A549 (cell line): ENCODE results near the gene F8A1.

ENCODE experiments used
- EP300 ChIP-seq, 2 experiments: fragments of >200 bp; sonication (Bioruptor Twin); formaldehyde crosslinking; IDR thresholded peaks; 2 replicates in 1 of 2; 3 replicates in 1 of 2; pipeline ENCODE4 v1.6.1; 2016 to 2017
- HDAC2 ChIP-seq: fragments of 200-600 bp; sonication (generic); IDR thresholded peaks from 2 replicates; pipeline ENCODE4 v1.6.1; 2016
- JUN ChIP-seq, 2 experiments: fragments of >200 bp; sonication (Bioruptor Twin); formaldehyde crosslinking; IDR thresholded peaks; 2 replicates in 1 of 2; 3 replicates in 1 of 2; pipeline ENCODE4 v1.6.1; 2016 to 2017
- POLR2A ChIP-seq: IDR thresholded peaks from 2 replicates; pipeline ENCODE4 v1.6.1; 2012; ENCODE audit warnings: mild to moderate bottlenecking, low read length
- RAD21 ChIP-seq, 2 experiments: fragments of >200 bp in 1 of 2; sonication (Bioruptor Twin) in 1 of 2; formaldehyde crosslinking in 1 of 2; IDR thresholded peaks in 1 of 2; conservative IDR thresholded peaks in 1 of 2; 2 replicates in 1 of 2; 3 replicates in 1 of 2; pipeline ENCODE4 v1.6.1; 2012 to 2018; ENCODE audit warnings: inconsistent platforms in 1 of 2
- TF ChIP-seq, protein P1 (sequence below): fragments of >200 bp; sonication (Bioruptor Twin); formaldehyde crosslinking; IDR thresholded peaks from 3 replicates; pipeline ENCODE4 v1.5.1; 2016

DNA sequence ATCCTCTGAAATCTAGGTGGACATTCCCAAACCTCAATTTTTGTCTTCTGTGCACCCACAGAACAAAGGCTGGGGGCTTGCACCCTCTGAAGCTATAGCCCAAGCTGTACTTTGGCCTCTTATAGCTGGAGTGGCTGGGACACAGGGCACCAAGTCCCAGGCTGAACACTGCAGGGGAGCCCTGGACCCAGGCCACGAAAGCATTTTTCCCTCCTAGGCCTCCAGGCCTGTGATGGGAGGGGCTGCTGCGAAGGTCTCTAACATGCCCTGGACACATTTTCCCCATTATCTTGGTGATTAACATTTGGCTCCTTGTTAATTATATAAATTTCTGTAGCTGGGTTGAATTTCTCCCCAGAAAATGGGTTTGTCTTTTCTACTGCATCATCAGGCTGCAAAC, 27.9 kb downstream of the F8A1 start:
- TF ChIP-seq, protein P1, sequence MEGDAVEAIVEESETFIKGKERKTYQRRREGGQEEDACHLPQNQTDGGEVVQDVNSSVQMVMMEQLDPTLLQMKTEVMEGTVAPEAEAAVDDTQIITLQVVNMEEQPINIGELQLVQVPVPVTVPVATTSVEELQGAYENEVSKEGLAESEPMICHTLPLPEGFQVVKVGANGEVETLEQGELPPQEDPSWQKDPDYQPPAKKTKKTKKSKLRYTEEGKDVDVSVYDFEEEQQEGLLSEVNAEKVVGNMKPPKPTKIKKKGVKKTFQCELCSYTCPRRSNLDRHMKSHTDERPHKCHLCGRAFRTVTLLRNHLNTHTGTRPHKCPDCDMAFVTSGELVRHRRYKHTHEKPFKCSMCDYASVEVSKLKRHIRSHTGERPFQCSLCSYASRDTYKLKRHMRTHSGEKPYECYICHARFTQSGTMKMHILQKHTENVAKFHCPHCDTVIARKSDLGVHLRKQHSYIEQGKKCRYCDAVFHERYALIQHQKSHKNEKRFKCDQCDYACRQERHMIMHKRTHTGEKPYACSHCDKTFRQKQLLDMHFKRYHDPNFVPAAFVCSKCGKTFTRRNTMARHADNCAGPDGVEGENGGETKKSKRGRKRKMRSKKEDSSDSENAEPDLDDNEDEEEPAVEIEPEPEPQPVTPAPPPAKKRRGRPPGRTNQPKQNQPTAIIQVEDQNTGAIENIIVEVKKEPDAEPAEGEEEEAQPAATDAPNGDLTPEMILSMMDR = no peak
- TF ChIP-seq RAD21 (conservative IDR thresholded peaks at IDR 0.05 in 1 of 2, IDR thresholded peaks at IDR 0.05 in 1 of 2) (no peak), JUN (IDR thresholded peaks at IDR 0.05) (no peak), POLR2A (no peak), HDAC2 (no peak), EP300 (IDR thresholded peaks at IDR 0.05) (no peak)
